Thoracic aorta (tissue), 2 donors: Measurements from ENCODE around the gene PIAS1. TPM values are rescaled to one million over a fixed set of nuclear protein-coding genes. Genes with fewer than 3 reads are reported as not detected.

Experiments used
- ATAC-seq: fragments of 150-250 bp; one replicate; pipeline ENCODE4 v1.8.0; 2017; ENCODE audit warnings: low read depth; ENCODE audit not compliant: insufficient number of reproducible peaks, low FRiP score
- DNase-seq: peaks from one replicate; pipeline ENCODE4 v3.0.0-alpha.2; 2020; ENCODE audit warnings: low spot score
- H3K27ac ChIP-seq, 2 donors: fragments of 200-600 bp; sonication (generic); 1 replicate in 1 of 2; 2 replicates in 1 of 2; pipeline ENCODE4 v1.5.1; 2016; ENCODE audit warnings: mild to moderate bottlenecking in 2 of 2, moderate library complexity in 2 of 2
- H3K27me3 ChIP-seq: fragments of 200-600 bp; sonication (generic); replicated peaks from 2 replicates; pipeline ENCODE4 v1.6.0; 2016; ENCODE audit warnings: mild to moderate bottlenecking; ENCODE audit not compliant: insufficient read depth
- H3K36me3 ChIP-seq: fragments of 200-600 bp; sonication (generic); one replicate; pipeline ENCODE4 v1.5.1; 2016
- H3K4me1 ChIP-seq, 2 donors: fragments of 200-600 bp; sonication (generic); 1 replicate in 1 of 2; 2 replicates in 1 of 2; pipeline versions ENCODE4 v1.5.1 to v1.6.0; 2016; ENCODE audit warnings: low read depth in 2 of 2, mild to moderate bottlenecking in 1 of 2; ENCODE audit not compliant: control insufficient read depth in 1 of 2
- H3K4me3 ChIP-seq: fragments of 200-600 bp; sonication (generic); 2 replicates; pipeline ENCODE4 v1.5.1; 2016; ENCODE audit warnings: mild to moderate bottlenecking
- H3K9me3 ChIP-seq: fragments of 200-600 bp; sonication (generic); 2 replicates; pipeline ENCODE4 v1.5.1; 2016
- CTCF ChIP-seq: fragments of 200-600 bp; sonication (generic); IDR thresholded peaks from one replicate; pipeline ENCODE4 v1.5.1; 2019; ENCODE audit warnings: antibody characterized with exemption
- total RNA-seq, 2 donors: library from RNA; depleted of rRNA; stranded (reverse); fragments of >200 nt; gene quantifications; one replicate each; pipeline versions ENCODE4 v1.1.0 to v1.2.3, GENCODE V29; 2016

PIAS1 gene
- total RNA-seq, 2 donors from 2014 or later = 45.1 to 74.1 TPM

GRCh38 chr15:68053001-68053400 lies 1.1 kb upstream of the PIAS1 start:
- DNase-seq (no peak), ATAC-seq (no peak)
- H3K9me3 ChIP-seq = no peaks in the 10 kb centered on the region
- no peaks in the 10 kb centered on the region for H3K36me3 ChIP-seq
- peaks cover 23 to 26% of the 10 kb centered on the region in 2 donors for H3K4me1 ChIP-seq
- H3K27me3 ChIP-seq = no peaks in the 10 kb centered on the region
- TF ChIP-seq CTCF = no peak
- no peak overlapping the region for H3K27ac ChIP-seq
- no peak overlapping the region for H3K4me3 ChIP-seq

GRCh38 chr15:68054628-68055223 lies 611 bp downstream of the PIAS1 start:
- no peak for TF ChIP-seq CTCF
- ATAC-seq (no peak), DNase-seq (no peak)
- H3K27ac ChIP-seq = peak overlapping the region; percentile 78 to 90
- no peaks in the 10 kb centered on the region for H3K27me3 ChIP-seq
- no peaks in the 10 kb centered on the region for H3K9me3 ChIP-seq
- peaks cover 28 to 34% of the 10 kb centered on the region in 2 donors for H3K4me1 ChIP-seq
- no peaks in the 10 kb centered on the region for H3K36me3 ChIP-seq
- H3K4me3 ChIP-seq = peak overlapping the region; percentile 87

- Histone ChIP-seq H3K27me3 (no peaks in the 10 kb centered on the region), H3K9me3 (no peaks in the 10 kb centered on the region), H3K4me1 (peaks cover 28 to 34% of the 10 kb centered on the region in 2 donors), H3K36me3 (no peaks in the 10 kb centered on the region), H3K4me3 (peak overlapping the region; percentile 87), H3K27ac (peak overlapping the region; percentile 78 to 90)
- DNase-seq = no peak
- ATAC-seq = no peak
- TF ChIP-seq CTCF = no peak
Observed at GRCh38 chr15:68055224-68055705, 1.1 kb downstream of the PIAS1 start.

GRCh38 chr15:68056097-68056865 lies 2.2 kb downstream of the PIAS1 start:
- H3K27ac ChIP-seq = no peak overlapping the region
- H3K4me3 ChIP-seq = peak overlapping the region; percentile 87
- peaks cover 34 to 35% of the 10 kb centered on the region in 2 donors for H3K4me1 ChIP-seq
- no peaks in the 10 kb centered on the region for H3K9me3 ChIP-seq
- no peak for TF ChIP-seq CTCF
- DNase-seq (no peak), ATAC-seq (no peak)
- H3K36me3 ChIP-seq = no peaks in the 10 kb centered on the region
- no peaks in the 10 kb centered on the region for H3K27me3 ChIP-seq

GRCh38 chr15:68057034-68057433 lies 2.9 kb downstream of the PIAS1 start:
- no peaks in the 10 kb centered on the region for H3K27me3 ChIP-seq
- no peak for DNase-seq
- H3K4me3 ChIP-seq = peak overlapping the region; percentile 87
- H3K9me3 ChIP-seq = no peaks in the 10 kb centered on the region
- no peak for TF ChIP-seq CTCF
- no peaks in the 10 kb centered on the region for H3K36me3 ChIP-seq
- peaks cover 35 to 42% of the 10 kb centered on the region in 2 donors for H3K4me1 ChIP-seq
- no peak for ATAC-seq
- H3K27ac ChIP-seq = no peak overlapping the region
